SK-N-SH (cell line): ENCODE data around the gene ABCD1. TPM values are rescaled to one million over a fixed set of nuclear protein-coding genes. Genes with fewer than 3 reads are reported as not detected.

Source experiments
- CTCF ChIA-PET: fragments of 300-600, 350-600 bp; formaldehyde crosslinking; extraction: SDS; loops from one replicate; lab custom pipeline; 2021; lab: Yijun Ruan, JAX
- POLR2A ChIA-PET: fragments of 350-600 bp; sonication (Branson Sonifier 250); formaldehyde crosslinking; extraction: SDS; loops from one replicate; lab custom pipeline; 2020; ENCODE audit warnings: antibody characterized with exemption, inconsistent platforms; lab: Yijun Ruan, JAX
- DNase-seq: peaks from one replicate; pipeline ENCODE4 v3.0.0; 2012
- H2AFZ ChIP-seq: fragments of 200-600 bp; sonication (generic); 2 replicates; pipeline ENCODE4 v1.8.1; 2016; ENCODE audit warnings: antibody characterized with exemption, mild to moderate bottlenecking, low read depth
- H3F3A ChIP-seq: fragments of 200-600 bp; sonication (generic); replicated peaks from 2 replicates; pipeline ENCODE3; 2016; ENCODE audit warnings: antibody characterized with exemption, mild to moderate bottlenecking; ENCODE audit not compliant: insufficient read depth
- H3K27ac ChIP-seq, 2 experiments: fragments of 200-500 bp in 1 of 2; fragments of 200-600 bp in 1 of 2; sonication (Bioruptor generic) in 1 of 2; sonication (generic), shearing (Covaris generic) in 1 of 2; 2 replicates each; pipeline versions ENCODE4 v1.5.1 to v1.6.1; 2014 to 2016; ENCODE audit warnings: low read depth in 2 of 2, inconsistent platforms in 1 of 2, low read length in 1 of 2, mild to moderate bottlenecking in 1 of 2, mixed read lengths in 1 of 2
- H3K27me3 ChIP-seq: fragments of 200-600 bp; sonication (generic), shearing (Covaris generic); 2 replicates; pipeline ENCODE4 v1.6.1; 2016; ENCODE audit warnings: mixed run types; ENCODE audit not compliant: insufficient read depth
- H3K36me3 ChIP-seq, 2 experiments: fragments of 200-500 bp in 1 of 2; fragments of 200-600 bp in 1 of 2; sonication (Bioruptor generic) in 1 of 2; sonication (generic) in 1 of 2; replicated peaks in 1 of 2; 2 replicates each; pipeline versions ENCODE3 to v1.5.1; 2014 to 2016; ENCODE audit warnings: low read length in 1 of 2, mild to moderate bottlenecking in 1 of 2; ENCODE audit not compliant: insufficient read depth in 2 of 2, control insufficient read depth in 1 of 2
- H3K4me1 ChIP-seq, 2 experiments: fragments of 200-500 bp in 1 of 2; fragments of 200-600 bp in 1 of 2; sonication (Bioruptor generic) in 1 of 2; sonication (generic), shearing (Covaris generic) in 1 of 2; 2 replicates each; pipeline versions ENCODE4 v1.5.1 to v1.6.1; 2014 to 2016; ENCODE audit warnings: low read depth in 1 of 2, low read length in 1 of 2, mixed run types in 1 of 2; ENCODE audit not compliant: insufficient read depth in 2 of 2, control insufficient read depth in 1 of 2
- H3K4me2 ChIP-seq: fragments of 200-600 bp; sonication (generic), shearing (Covaris generic); 2 replicates; pipeline ENCODE4 v1.6.1; 2017; ENCODE audit warnings: mixed run types
- H3K4me3 ChIP-seq, 2 experiments: fragments of 200-500 bp in 1 of 2; fragments of 200-600 bp in 1 of 2; sonication (Bioruptor generic) in 1 of 2; sonication (generic), shearing (Covaris generic) in 1 of 2; 2 replicates each; pipeline versions ENCODE4 v1.5.1 to v1.8.1; 2014 to 2016; ENCODE audit warnings: low read depth in 2 of 2, inconsistent platforms in 1 of 2, low read length in 1 of 2, mild to moderate bottlenecking in 1 of 2, mixed read lengths in 1 of 2, moderate library complexity in 1 of 2
- H3K79me2 ChIP-seq: fragments of 200-600 bp; sonication (generic); 2 replicates; pipeline ENCODE4 v1.8.1; 2017; ENCODE audit warnings: mild to moderate bottlenecking; ENCODE audit not compliant: insufficient read depth
- H3K9ac ChIP-seq: fragments of 200-600 bp; sonication (generic); 2 replicates; pipeline ENCODE4 v1.6.1; 2017; ENCODE audit warnings: mixed run types
- H3K9me2 ChIP-seq: fragments of 200-600 bp; sonication (generic); 2 replicates; pipeline ENCODE4 v1.6.1; 2017; ENCODE audit warnings: mixed run types
- H3K9me3 ChIP-seq: fragments of 200-600 bp; sonication (generic); 2 replicates; pipeline ENCODE4 v1.6.1; 2017; ENCODE audit warnings: mixed run types, mild to moderate bottlenecking, moderate library complexity
- H4K20me1 ChIP-seq: fragments of 200-600 bp; sonication (generic); 2 replicates; pipeline ENCODE4 v1.6.1; 2017; ENCODE audit warnings: mild to moderate bottlenecking, mixed run types; ENCODE audit not compliant: insufficient read depth
- CTCF ChIP-seq: fragments of 200-600 bp; sonication (generic); IDR thresholded peaks from 2 replicates; pipeline ENCODE4 v1.6.1; 2017; ENCODE audit warnings: antibody characterized with exemption, mild to moderate bottlenecking, moderate library complexity
- FOXJ3 ChIP-seq: sonication (generic); formaldehyde crosslinking; IDR thresholded peaks from 2 replicates; pipeline ENCODE4 v1.5.1; 2020; ENCODE audit warnings: mild to moderate bottlenecking, missing genetic modification reagents
- JUND ChIP-seq: IDR thresholded peaks from 2 replicates; pipeline ENCODE4 v1.4.0; 2012
- NFIC ChIP-seq: IDR thresholded peaks from 2 replicates; pipeline ENCODE4 v1.4.0; 2012; ENCODE audit warnings: borderline replicate concordance
- POLR2AphosphoS5 ChIP-seq: IDR thresholded peaks from 2 replicates; pipeline ENCODE4 v1.6.1; 2012; ENCODE audit warnings: low read depth, low read length
- RAD21 ChIP-seq: IDR thresholded peaks from 2 replicates; pipeline ENCODE4 v1.6.1; 2012; ENCODE audit warnings: mild to moderate bottlenecking, low read length
- REST ChIP-seq: IDR thresholded peaks from 2 replicates; pipeline ENCODE4 v1.6.1; 2012; ENCODE audit warnings: mild to moderate bottlenecking, low read depth, low read length, moderate library complexity
- TAF1 ChIP-seq: IDR thresholded peaks from 2 replicates; pipeline ENCODE4 v1.6.1; 2012; ENCODE audit warnings: low read depth, mild to moderate bottlenecking, low read length, moderate library complexity, borderline replicate concordance
- USF2 ChIP-seq: fragments of 150-350 bp; IDR thresholded peaks from 2 replicates; pipeline ENCODE4 v1.6.1; 2017; ENCODE audit warnings: antibody characterized with exemption, low read length, low read depth, borderline replicate concordance
- WGBS: methylation state at CpG from one replicate; pipeline ENCODE4 v1.1.6; 2017; ENCODE audit warnings: low lambda C conversion rate; 5-methylcytosine and 5-hydroxymethylcytosine counted together
- polyA plus RNA-seq, 3 experiments: library from polyadenylated mRNA; depleted of rRNA; stranded (reverse); fragments of >200 nt; gene quantifications; 2 replicates each; pipeline ENCODE4 v1.2.3, GENCODE V29; 2012

The ABCD1 gene
- polyA plus RNA-seq, 1 of the 3 experiments (the other 2 are of a cell fraction) = 7.9 TPM

- Histone ChIP-seq H3K4me1 (peaks cover 0 to 43% of the 10 kb centered on the region in 2 experiments; a peak in 1 of 4 replicates), H3K36me3 (peaks cover 0 to 2% of the 10 kb centered on the region in 2 experiments), H4K20me1 (peaks cover 9% of the 10 kb centered on the region; the same call in 1 of the 2 replicates), H3K79me2 (peaks cover 12% of the 10 kb centered on the region), H3K9me2 (no peaks in the 10 kb centered on the region), H3F3A (no peaks in the 10 kb centered on the region), H2AFZ (no peak within 1 kb of the TSS), H3K4me3 (peak within 1 kb of the TSS in 1 of 2 experiments; percentile 56; a peak in 2 of 4 replicates), H3K27ac (peak within 1 kb of the TSS in 1 of 2 experiments; percentile 69; a peak in 2 of 4 replicates), H3K9me3 (no peaks in the 10 kb centered on the region), H3K27me3 (peaks cover 7% of the 10 kb centered on the region; the same call in 1 of the 2 replicates), H3K9ac (peak within 1 kb of the TSS; percentile 49; the same call in 1 of the 2 replicates), H3K4me2 (peak within 1 kb of the TSS; percentile 73)
- WGBS = 33% methylated on average over 24 of the region's 66 CpGs
- peak; percentile 87 for DNase-seq
- POLR2A ChIA-PET = no interaction called here
- CTCF ChIA-PET = interaction anchor here (0.6 to 4.5 kb wide), 8 partner anchors 15 to 217 kb away, joined by 3 to 33 read pairs (median 4); partner anchors contain the start of gene HAUS7
- TF ChIP-seq RAD21 = peak; percentile 30; the same call in 1 of the 2 replicates
- peak; percentile 68 for TF ChIP-seq TAF1
- no peak for TF ChIP-seq FOXJ3 (CRISPR knock-in tag)
- TF ChIP-seq REST = no peak
- no peak for TF ChIP-seq NFIC
- no peak for TF ChIP-seq USF2
- TF ChIP-seq POLR2AphosphoS5 = peak; percentile 69
- TF ChIP-seq JUND = no peak
- peak; percentile 30 for TF ChIP-seq CTCF
These were observed 37.3 kb upstream of the ABCD1 start, which contains the start of gene SLC6A8 for GRCh38 chrX:153687121-153688039. TSS of gene SLC6A8 (plus strand) at chrX:153687926. CDS start at chrX:153688575, 649 bp downstream.
